ENCODE results near the gene MAP4K4.

MAP4K4 gene

GRCh38 chr2:101902169-101902568 is 204.7 kb downstream of the MAP4K4 start:
- no peak for DNase-seq (ENCODE audit: low read depth)
- H3K4me3 ChIP-seq (ENCODE audit: control insufficient read depth, low read depth, low read length), result no peak overlapping the region
- TF ChIP-seq CTCF (conservative IDR thresholded peaks at IDR 0.05; ENCODE audit: control insufficient read depth, insufficient read depth, low read depth, low read length), result no peak

- TF ChIP-seq CTCF (conservative IDR thresholded peaks at IDR 0.05; ENCODE audit: control insufficient read depth, insufficient read depth, low read depth, low read length), result no peak
- H3K4me3 ChIP-seq (ENCODE audit: control insufficient read depth, low read depth, low read length), result no peak overlapping the region
- DNase-seq (ENCODE audit: low read depth), result no peak
Observed at GRCh38 chr2:101904916-101905315, 207.4 kb downstream of the MAP4K4 start.

- no peak overlapping the region for H3K4me3 ChIP-seq (ENCODE audit: control insufficient read depth, low read depth, low read length)
- TF ChIP-seq CTCF (conservative IDR thresholded peaks at IDR 0.05; ENCODE audit: control insufficient read depth, insufficient read depth, low read depth, low read length), result no peak
Observed at GRCh38 chr2:101905746-101906336, 208.3 kb downstream of the MAP4K4 start.

GRCh38 chr2:101909760-101910159 is 212.3 kb downstream of the MAP4K4 start:
- DNase-seq (ENCODE audit: low read depth), result no peak
- no peak for TF ChIP-seq CTCF (conservative IDR thresholded peaks at IDR 0.05; ENCODE audit: control insufficient read depth, insufficient read depth, low read depth, low read length)
- no peak overlapping the region for H3K4me3 ChIP-seq (ENCODE audit: control insufficient read depth, low read depth, low read length)

More at GRCh38 chr2:101905746-101906336, 208.3 kb downstream of the MAP4K4 start:
- no peak for DNase-seq (ENCODE audit: low read depth)

- TF ChIP-seq CTCF (conservative IDR thresholded peaks at IDR 0.05; ENCODE audit: control insufficient read depth, insufficient read depth, low read depth, low read length), result no peak
- no peak overlapping the region for H3K4me3 ChIP-seq (ENCODE audit: control insufficient read depth, low read depth, low read length)
- no peak for DNase-seq (ENCODE audit: low read depth)
Observed at GRCh38 chr2:101912545-101912944, 215.0 kb downstream of the MAP4K4 start.

- H3K4me3 ChIP-seq (ENCODE audit: control insufficient read depth, low read depth, low read length), result no peak overlapping the region
- TF ChIP-seq CTCF (conservative IDR thresholded peaks at IDR 0.05; ENCODE audit: control insufficient read depth, insufficient read depth, low read depth, low read length), result no peak
- no peak for DNase-seq (ENCODE audit: low read depth)
Observed at GRCh38 chr2:101921319-101921952, 223.9 kb downstream of the MAP4K4 start.

Measured in fibroblast of mammary gland (primary cell).